HG02981 (cell line): ENCODE measurements around the gene IGFBP2.

Source experiments
- ATAC-seq: cut with Tn5 transposase; IDR thresholded peaks from one replicate; pipeline ENCODE4 v1.9.1; 2021; ENCODE audit warnings: mild to moderate bottlenecking, moderate library complexity; ENCODE audit not compliant: unreplicated experiment

IGFBP2 gene

DNA sequence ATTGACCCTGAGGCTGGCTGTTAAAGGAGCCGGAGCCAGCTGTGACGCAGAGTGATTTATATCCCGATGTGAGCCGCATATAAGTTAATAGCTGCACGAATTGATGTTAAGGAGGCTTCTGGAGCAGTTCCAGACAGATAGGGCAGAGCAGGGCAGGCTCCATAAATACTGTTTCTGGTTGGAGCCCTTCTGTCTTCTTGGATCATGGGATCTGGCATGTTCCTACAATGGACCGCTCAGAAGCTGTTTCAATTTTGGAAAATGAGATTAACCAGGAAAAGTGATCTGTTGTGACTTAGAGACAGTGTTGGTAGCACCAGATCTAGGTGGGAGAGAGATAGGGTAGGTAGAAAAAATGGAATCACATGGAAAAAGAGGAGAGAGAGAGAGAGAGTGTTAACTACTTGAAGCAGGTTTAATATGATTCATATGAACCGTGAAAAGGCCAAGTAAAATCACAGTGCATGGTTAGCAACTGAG, 66.9 kb downstream of the IGFBP2 start:
- no peak for ATAC-seq

DNA sequence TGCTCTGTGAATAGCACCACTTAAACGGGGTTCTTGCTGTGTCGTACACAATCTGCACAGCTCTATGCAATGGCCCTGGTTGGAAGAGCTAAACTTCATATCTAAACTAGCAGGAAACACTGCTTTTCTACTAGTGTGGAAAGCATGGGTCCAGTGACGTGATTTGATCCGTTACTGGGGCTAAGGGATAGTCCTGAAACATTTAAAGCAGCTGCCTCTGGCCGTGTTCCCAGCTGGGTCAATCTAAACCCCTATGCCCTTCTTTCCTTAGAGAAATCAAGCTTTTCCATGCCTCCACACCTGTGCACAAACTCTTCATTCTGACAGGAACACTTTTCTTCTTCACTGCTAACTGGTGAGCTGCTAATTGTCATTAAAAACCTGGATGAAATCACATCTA, 67.6 kb downstream of the IGFBP2 start:
- ATAC-seq, result no peak

GRCh38 chr2:216701544-216701943, 68.3 kb downstream of the IGFBP2 start:
- ATAC-seq, result no peak

GRCh38 chr2:216702756-216703155, 69.5 kb downstream of the IGFBP2 start:
- ATAC-seq, result no peak

GRCh38 chr2:216710551-216711301, 77.5 kb downstream of the IGFBP2 start:
- ATAC-seq, result no peak

GRCh38 chr2:216711348-216711747, 78.1 kb downstream of the IGFBP2 start:
- ATAC-seq, result no peak

- ATAC-seq, result no peak
Measured at GRCh38 chr2:216713691-216714336, 80.6 kb downstream of the IGFBP2 start.
